HL-60 (cell line): ENCODE results near the gene SUV39H1.

Experiments used
- DNase-seq, 2 experiments: peaks; one replicate each; pipeline ENCODE4 v3.0.0-alpha.2; 2010 to 2020; ENCODE audit warnings: low read depth in 1 of 2, low spot score in 1 of 2
- H3K27ac ChIP-seq: fragments of 250-450 bp; sonication (Bioruptor Pico); replicated peaks from 2 replicates; pipeline ENCODE4 v1.5.1; 2020; ENCODE audit warnings: mild to moderate bottlenecking, moderate library complexity
- H3K27me3 ChIP-seq: fragments of 250-450 bp; sonication (Bioruptor Pico); 2 replicates; pipeline ENCODE4 v1.5.1; 2021; ENCODE audit warnings: mild to moderate bottlenecking, moderate library complexity; ENCODE audit not compliant: insufficient read depth, poor library complexity, severe bottlenecking
- H3K4me3 ChIP-seq: replicated peaks from 2 replicates; pipeline ENCODE4 v1.5.1; 2011; ENCODE audit warnings: mild to moderate bottlenecking, control low read depth, low read length; ENCODE audit not compliant: insufficient read depth
- GABPA ChIP-seq: IDR thresholded peaks from 2 replicates; pipeline ENCODE4 v1.6.1; 2012; ENCODE audit warnings: low read depth
- POLR2AphosphoS5 ChIP-seq: IDR thresholded peaks from 2 replicates; pipeline ENCODE4 v1.6.1; 2012; ENCODE audit warnings: low read depth
- SPI1 ChIP-seq: IDR thresholded peaks from 2 replicates; pipeline ENCODE4 v1.6.1; 2012; ENCODE audit warnings: low read depth, mild to moderate bottlenecking, borderline replicate concordance
- TF ChIP-seq, protein P1 (sequence below): IDR thresholded peaks from 2 replicates; pipeline ENCODE4 v1.6.1; 2012; ENCODE audit warnings: low read depth; ENCODE audit not compliant: insufficient replicate concordance
- TF ChIP-seq, protein P2 (sequence below): IDR thresholded peaks from one replicate; pipeline ENCODE4 v1.5.1; 2011; ENCODE audit warnings: low read length, control low read depth, inconsistent platforms; ENCODE audit not compliant: insufficient read depth

Gene SUV39H1

DNA sequence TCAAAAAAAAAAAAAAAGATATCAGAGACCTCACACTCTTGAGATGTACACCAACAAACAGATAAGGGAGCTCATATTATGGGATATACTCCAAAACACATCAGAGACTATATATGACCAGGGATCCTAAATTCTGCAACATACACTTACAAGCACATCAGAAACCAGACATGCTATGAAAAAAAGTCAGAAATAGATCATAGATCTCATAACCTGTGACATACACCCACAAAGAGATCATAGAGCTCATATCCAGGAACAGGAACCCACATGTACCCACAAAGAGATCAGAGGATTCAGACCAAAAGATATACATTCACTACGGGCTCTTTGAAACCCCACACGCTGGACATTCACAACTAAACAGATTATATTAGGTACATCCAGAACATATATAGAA is 30.1 kb downstream of the SUV39H1 start:
- DNase-seq = no peak
- Histone ChIP-seq H3K4me3 (no peak overlapping the region), H3K27me3 (no peaks in the 10 kb centered on the region), H3K27ac (no peak overlapping the region)
- TF ChIP-seq SPI1 (no peak), GABPA (no peak)
- TF ChIP-seq, protein P1, sequence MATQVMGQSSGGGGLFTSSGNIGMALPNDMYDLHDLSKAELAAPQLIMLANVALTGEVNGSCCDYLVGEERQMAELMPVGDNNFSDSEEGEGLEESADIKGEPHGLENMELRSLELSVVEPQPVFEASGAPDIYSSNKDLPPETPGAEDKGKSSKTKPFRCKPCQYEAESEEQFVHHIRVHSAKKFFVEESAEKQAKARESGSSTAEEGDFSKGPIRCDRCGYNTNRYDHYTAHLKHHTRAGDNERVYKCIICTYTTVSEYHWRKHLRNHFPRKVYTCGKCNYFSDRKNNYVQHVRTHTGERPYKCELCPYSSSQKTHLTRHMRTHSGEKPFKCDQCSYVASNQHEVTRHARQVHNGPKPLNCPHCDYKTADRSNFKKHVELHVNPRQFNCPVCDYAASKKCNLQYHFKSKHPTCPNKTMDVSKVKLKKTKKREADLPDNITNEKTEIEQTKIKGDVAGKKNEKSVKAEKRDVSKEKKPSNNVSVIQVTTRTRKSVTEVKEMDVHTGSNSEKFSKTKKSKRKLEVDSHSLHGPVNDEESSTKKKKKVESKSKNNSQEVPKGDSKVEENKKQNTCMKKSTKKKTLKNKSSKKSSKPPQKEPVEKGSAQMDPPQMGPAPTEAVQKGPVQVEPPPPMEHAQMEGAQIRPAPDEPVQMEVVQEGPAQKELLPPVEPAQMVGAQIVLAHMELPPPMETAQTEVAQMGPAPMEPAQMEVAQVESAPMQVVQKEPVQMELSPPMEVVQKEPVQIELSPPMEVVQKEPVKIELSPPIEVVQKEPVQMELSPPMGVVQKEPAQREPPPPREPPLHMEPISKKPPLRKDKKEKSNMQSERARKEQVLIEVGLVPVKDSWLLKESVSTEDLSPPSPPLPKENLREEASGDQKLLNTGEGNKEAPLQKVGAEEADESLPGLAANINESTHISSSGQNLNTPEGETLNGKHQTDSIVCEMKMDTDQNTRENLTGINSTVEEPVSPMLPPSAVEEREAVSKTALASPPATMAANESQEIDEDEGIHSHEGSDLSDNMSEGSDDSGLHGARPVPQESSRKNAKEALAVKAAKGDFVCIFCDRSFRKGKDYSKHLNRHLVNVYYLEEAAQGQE = no peak

DNA sequence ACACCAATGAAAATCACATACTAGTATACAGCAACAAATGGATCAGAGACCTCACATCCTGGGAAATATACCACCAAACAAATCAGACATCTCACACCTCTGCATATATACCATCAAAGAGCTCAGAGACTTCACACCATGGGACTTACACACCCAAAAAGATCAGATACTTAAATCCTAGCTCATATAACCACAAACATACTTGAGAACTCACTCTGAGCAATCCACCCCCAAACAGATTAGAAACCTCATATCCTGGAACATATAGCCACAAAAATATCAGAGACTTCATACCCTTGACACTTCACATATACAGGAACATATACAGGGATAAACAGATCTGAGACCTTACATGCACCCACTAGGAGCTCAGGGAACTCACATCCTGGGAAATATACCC is 32.1 kb downstream of the SUV39H1 start:
- no peak overlapping the region for H3K4me3 ChIP-seq
- TF ChIP-seq, protein P1 = no peak
- TF ChIP-seq GABPA (no peak), POLR2AphosphoS5 (no peak), SPI1 (no peak)
- TF ChIP-seq, protein P2, sequence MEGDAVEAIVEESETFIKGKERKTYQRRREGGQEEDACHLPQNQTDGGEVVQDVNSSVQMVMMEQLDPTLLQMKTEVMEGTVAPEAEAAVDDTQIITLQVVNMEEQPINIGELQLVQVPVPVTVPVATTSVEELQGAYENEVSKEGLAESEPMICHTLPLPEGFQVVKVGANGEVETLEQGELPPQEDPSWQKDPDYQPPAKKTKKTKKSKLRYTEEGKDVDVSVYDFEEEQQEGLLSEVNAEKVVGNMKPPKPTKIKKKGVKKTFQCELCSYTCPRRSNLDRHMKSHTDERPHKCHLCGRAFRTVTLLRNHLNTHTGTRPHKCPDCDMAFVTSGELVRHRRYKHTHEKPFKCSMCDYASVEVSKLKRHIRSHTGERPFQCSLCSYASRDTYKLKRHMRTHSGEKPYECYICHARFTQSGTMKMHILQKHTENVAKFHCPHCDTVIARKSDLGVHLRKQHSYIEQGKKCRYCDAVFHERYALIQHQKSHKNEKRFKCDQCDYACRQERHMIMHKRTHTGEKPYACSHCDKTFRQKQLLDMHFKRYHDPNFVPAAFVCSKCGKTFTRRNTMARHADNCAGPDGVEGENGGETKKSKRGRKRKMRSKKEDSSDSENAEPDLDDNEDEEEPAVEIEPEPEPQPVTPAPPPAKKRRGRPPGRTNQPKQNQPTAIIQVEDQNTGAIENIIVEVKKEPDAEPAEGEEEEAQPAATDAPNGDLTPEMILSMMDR = no peak
- H3K27me3 ChIP-seq = no peaks in the 10 kb centered on the region
- no peak for DNase-seq
- no peak overlapping the region for H3K27ac ChIP-seq

DNA sequence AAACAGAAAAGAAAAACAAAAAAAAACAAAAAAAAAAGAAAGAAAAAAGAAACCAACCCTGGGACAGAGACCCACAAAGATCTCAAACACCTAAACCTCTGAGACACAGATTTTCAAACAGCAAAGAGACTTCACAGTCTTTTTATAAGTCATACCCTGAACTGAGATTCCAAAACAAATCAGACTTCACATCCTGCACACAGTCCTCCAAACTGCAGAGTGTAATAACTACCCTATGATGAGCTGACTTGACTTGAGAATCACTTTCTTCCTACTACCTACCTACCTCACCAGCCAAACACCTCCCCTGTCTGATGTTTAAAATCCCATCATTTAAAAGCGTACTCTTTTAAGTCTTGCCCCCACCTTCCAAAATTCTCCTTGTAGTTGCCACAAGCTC is 39.8 kb downstream of the SUV39H1 start:
- no peaks in the 10 kb centered on the region for H3K27me3 ChIP-seq
- TF ChIP-seq, protein P1 = no peak
- TF ChIP-seq POLR2AphosphoS5 = no peak
- TF ChIP-seq, protein P2 = no peak
- no peak for TF ChIP-seq SPI1
- TF ChIP-seq GABPA = no peak
- DNase-seq = no peak
- H3K27ac ChIP-seq = no peak overlapping the region
- H3K4me3 ChIP-seq = no peak overlapping the region

DNA sequence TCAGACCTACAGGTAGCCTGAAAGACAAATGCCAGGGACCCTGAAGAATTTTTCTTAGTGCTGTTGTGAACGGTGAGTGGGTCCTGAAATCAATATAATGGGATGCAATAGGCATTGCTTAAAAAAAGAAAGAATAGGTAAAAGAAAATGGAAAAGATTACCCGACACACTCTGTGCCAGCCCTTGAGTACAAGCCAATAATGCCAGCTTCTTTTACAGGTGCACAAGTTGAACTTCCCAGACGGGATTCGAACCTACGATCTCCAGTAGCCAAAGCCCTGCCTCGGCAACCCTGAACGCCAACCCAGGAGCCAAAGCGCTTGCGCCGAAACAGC is 40.3 kb downstream of the SUV39H1 start:
- TF ChIP-seq, protein P2 = no peak
- no peak for TF ChIP-seq GABPA
- no peak for TF ChIP-seq SPI1
- no peak for TF ChIP-seq POLR2AphosphoS5
- TF ChIP-seq, protein P1 = no peak
- H3K27ac ChIP-seq = peak overlapping the region; percentile 89
- H3K4me3 ChIP-seq = peak overlapping the region; percentile 26
- no peaks in the 10 kb centered on the region for H3K27me3 ChIP-seq
- DNase-seq = no peak
